GM12878 (cell line): Measurements from ENCODE around the gene FAM186B. TPM values are rescaled to one million over a fixed set of nuclear protein-coding genes. Genes with fewer than 3 reads are reported as not detected.

Experiments used
- ATAC-seq: fragments of 200-7000 bp; cut with Tn5 transposase; 3 replicates; pipeline ENCODE4 v1.9.1; 2020; ENCODE audit warnings: mild to moderate bottlenecking, moderate library complexity
- BruUV-seq: library from RNA; stranded (reverse); fragments of 400-500 nt; replicated peaks from 2 replicates; lab custom pipeline; 2021; lab: Mats Ljungman, UMichigan
- CTCF ChIA-PET: fragments of 300-600 bp; sonication (Branson Sonifier 250); formaldehyde crosslinking; extraction: SDS; loops from one replicate; lab custom pipeline; 2021; ENCODE audit warnings: inconsistent platforms; lab: Yijun Ruan, JAX
- POLR2A ChIA-PET: fragments of 350-600 bp; formaldehyde crosslinking; extraction: SDS; loops from one replicate; lab custom pipeline; 2021; ENCODE audit warnings: inconsistent platforms; lab: Charles Lee
- RAD21 ChIA-PET: fragments of 300-600 bp; sonication (Branson Sonifier 250); formaldehyde crosslinking; loops from one replicate; lab custom pipeline; 2023; ENCODE audit warnings: antibody characterized with exemption; ENCODE audit not compliant: unreplicated experiment; lab: Charles Lee
- SMC1A ChIA-PET: fragments of 300-600 bp; sonication (Branson Sonifier 250); formaldehyde crosslinking; loops from one replicate; lab custom pipeline; 2023; ENCODE audit not compliant: unreplicated experiment, uncharacterized antibody; lab: Charles Lee
- DNase-seq: peaks from one replicate; pipeline ENCODE4 v3.0.0-alpha.2; 2011; ENCODE audit warnings: low read depth, low spot score
- FAIRE-seq: peaks from 3 replicates; lab custom pipeline; 2011; peaks lifted over from hg19 to GRCh38; lab: Jason Lieb, UNC
- H2AFZ ChIP-seq: 2 replicates; pipeline ENCODE4 v1.6.0; 2011; ENCODE audit warnings: low read depth, low read length, control low read depth; ENCODE audit not compliant: control insufficient read depth
- H3K27ac ChIP-seq: 2 replicates; pipeline ENCODE4 v1.5.1; 2011; ENCODE audit warnings: control low read depth; ENCODE audit not compliant: control insufficient read depth, insufficient read depth
- H3K27me3 ChIP-seq, 2 experiments: replicated peaks in 1 of 2; 2 replicates each; pipeline versions ENCODE4 v1.6.0 to v1.6.1; 2011; ENCODE audit warnings: low read length in 1 of 2; ENCODE audit not compliant: control insufficient read depth in 2 of 2, insufficient read depth in 2 of 2
- H3K36me3 ChIP-seq, 2 experiments: 2 replicates each; pipeline ENCODE4 v1.5.1; 2011; ENCODE audit warnings: low read length in 1 of 2; ENCODE audit not compliant: control insufficient read depth in 2 of 2, insufficient read depth in 2 of 2
- H3K4me1 ChIP-seq: 2 replicates; pipeline ENCODE4 v1.6.1; 2011; ENCODE audit warnings: mild to moderate bottlenecking, low read length, moderate library complexity, mixed read lengths; ENCODE audit not compliant: control insufficient read depth, insufficient read depth
- H3K4me2 ChIP-seq: 2 replicates; pipeline ENCODE4 v1.6.0; 2011; ENCODE audit warnings: control low read depth; ENCODE audit not compliant: control insufficient read depth, insufficient read depth
- H3K4me3 ChIP-seq: fragments of 200-600 bp; sonication (generic); 2 replicates; pipeline ENCODE4 v1.5.1; 2016
- H3K79me2 ChIP-seq: 2 replicates; pipeline ENCODE4 v1.6.0; 2011; ENCODE audit warnings: low read length; ENCODE audit not compliant: control insufficient read depth, insufficient read depth
- H3K9ac ChIP-seq: 2 replicates; pipeline ENCODE4 v1.8.0; 2011; ENCODE audit warnings: low read length, control low read depth, mixed read lengths; ENCODE audit not compliant: control insufficient read depth, insufficient read depth
- H3K9me3 ChIP-seq: replicated peaks from 3 replicates; pipeline ENCODE4 v1.5.1; 2011; ENCODE audit warnings: mild to moderate bottlenecking, low read length; ENCODE audit not compliant: control insufficient read depth, insufficient read depth
- H4K20me1 ChIP-seq: 2 replicates; pipeline ENCODE4 v1.6.0; 2011; ENCODE audit not compliant: control insufficient read depth, insufficient read depth
- BMI1 ChIP-seq: fragments of 450-650 bp; IDR thresholded peaks from 2 replicates; pipeline ENCODE4 v1.6.1; 2016; ENCODE audit warnings: mild to moderate bottlenecking, moderate library complexity, borderline replicate concordance
- HCFC1 ChIP-seq: fragments of 150-350 bp; IDR thresholded peaks from 2 replicates; pipeline ENCODE4 v1.6.1; 2014; ENCODE audit warnings: low read length
- IRF3 ChIP-seq: fragments of 450-650 bp; IDR thresholded peaks from 2 replicates; pipeline ENCODE4 v1.6.1; 2014; ENCODE audit warnings: mild to moderate bottlenecking
- LARP7 ChIP-seq: fragments of 450-650 bp; IDR thresholded peaks from 2 replicates; pipeline ENCODE4 v1.6.1; 2017; ENCODE audit warnings: mild to moderate bottlenecking
- NFYB ChIP-seq: IDR thresholded peaks from 2 replicates; pipeline ENCODE4 v1.6.1; 2011; ENCODE audit warnings: low read depth, mild to moderate bottlenecking, low read length, improper control_type of control experiment, moderate library complexity; ENCODE audit not compliant: insufficient read depth
- POLR2A ChIP-seq: IDR thresholded peaks from 2 replicates; pipeline ENCODE4 v1.6.1; 2011; ENCODE audit warnings: low read depth, mild to moderate bottlenecking, low read length
- POLR2AphosphoS2 ChIP-seq: IDR thresholded peaks from 2 replicates; pipeline ENCODE4 v1.6.1; 2011; ENCODE audit warnings: low read depth, mild to moderate bottlenecking, low read length, improper control_type of control experiment, moderate library complexity
- SIX5 ChIP-seq: IDR thresholded peaks from 2 replicates; pipeline ENCODE4 v1.6.1; 2011; ENCODE audit warnings: mild to moderate bottlenecking, low read depth, low read length, moderate library complexity; ENCODE audit not compliant: severe bottlenecking
- STAT1 ChIP-seq: fragments of 450-650 bp; conservative IDR thresholded peaks from 2 replicates; pipeline ENCODE4 v1.6.1; 2014; ENCODE audit warnings: antibody characterized with exemption, mild to moderate bottlenecking
- TCF12 ChIP-seq: IDR thresholded peaks from 2 replicates; pipeline ENCODE4 v1.6.1; 2011; ENCODE audit warnings: low read depth, mild to moderate bottlenecking, low read length
- WRNIP1 ChIP-seq: IDR thresholded peaks from 2 replicates; pipeline ENCODE4 v1.6.1; 2011; ENCODE audit warnings: low read depth, low read length, improper control_type of control experiment, borderline replicate concordance
- ZZZ3 ChIP-seq: IDR thresholded peaks from 2 replicates; pipeline ENCODE4 v1.6.1; 2011; ENCODE audit warnings: low read depth; ENCODE audit not compliant: control insufficient read depth, insufficient read length
- WGBS: methylation state at CpG from one replicate; pipeline ENCODE4 v1.1.6; 2016; ENCODE audit warnings: low lambda C conversion rate; ENCODE audit not compliant: insufficient replicate concordance, insufficient coverage; ENCODE audit errors: missing lambda C conversion rate; 5-methylcytosine and 5-hydroxymethylcytosine counted together
- in situ Hi-C: fragments of 300-500 bp; cut with MboI; formaldehyde crosslinking; loops from 9 replicates; pipeline ENCODE4 v1.14.3; 2018; ENCODE audit warnings: mixed read lengths
- intact Hi-C: fragments of 100-400 bp; cut with micrococcal nuclease; formaldehyde crosslinking; loops from one replicate; pipeline ENCODE4 v1.14.2; 2022; ENCODE audit not compliant: unreplicated experiment
- polyA plus RNA-seq, 11 experiments: library from polyadenylated mRNA; depleted of rRNA in 4 of 11; unstranded in 6 of 11; stranded (reverse) in 5 of 11; fragments of >200 nt; fragmentation: Nextera tagmentation in 4 of 11; fragmentation: Illumina TruSeq in 1 of 11; extraction: Ambion mirVana in 4 of 11; extraction: Trizol in 1 of 11; gene quantifications; 1 replicate in 1 of 11; 2 replicates in 10 of 11; pipeline versions ENCODE4 v1.2.1 to v1.2.3, GENCODE V29; 2011 to 2016; ENCODE audit warnings: inconsistent platforms in 2 of 11, missing spikeins in 2 of 11, low read depth in 1 of 11
- total RNA-seq, 4 experiments: library from RNA; depleted of rRNA in 3 of 4; stranded (reverse); fragments of >200 nt in 3 of 4; fragmentation: Illumina TruSeq in 1 of 4; extraction: Trizol in 1 of 4; gene quantifications; 2 replicates each; pipeline versions ENCODE4 v1.2.1 to v1.2.3, GENCODE V29; 2013 to 2021
- TF ChIP-seq, protein P1 (sequence below): fragments of 450-650 bp; conservative IDR thresholded peaks from 2 replicates; pipeline ENCODE4 v1.6.1; 2017; ENCODE audit warnings: mild to moderate bottlenecking, moderate library complexity

FAM186B gene
- total and polyA plus RNA-seq, 10 of the 15 experiments (the other 5 are each of a cell fraction or from before 2014, with no cell fraction given) = 0.13 to 0.79 (median 0.51) TPM

DNA sequence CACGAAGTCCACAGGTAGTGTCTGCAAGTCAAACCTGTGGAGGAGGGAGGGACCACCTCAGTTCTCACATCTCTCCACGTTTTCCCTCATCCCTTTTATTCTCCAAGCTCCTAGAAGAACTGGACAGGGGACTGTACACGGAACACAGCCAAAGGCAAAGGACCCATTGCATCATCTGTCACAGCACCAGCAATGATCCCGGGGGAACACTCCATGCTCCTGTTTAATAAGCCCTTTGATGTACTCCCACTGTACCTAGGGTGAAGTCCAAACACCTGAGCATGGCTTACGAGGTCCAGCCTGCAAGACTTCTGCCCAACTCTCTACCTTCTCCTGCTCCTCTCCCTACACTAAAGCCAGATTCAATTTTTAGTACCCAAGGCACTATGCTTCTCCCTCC lies 44.5 kb upstream of the FAM186B start:
- no peaks in the 10 kb centered on the region for H3K79me2 ChIP-seq
- FAIRE-seq = no peak
- no peaks in the 10 kb centered on the region for H3K4me1 ChIP-seq
- ATAC-seq = no peak
- no peak overlapping the region for H3K4me2 ChIP-seq
- ChIA-PET CTCF (interaction anchor here (20.4 kb wide), 1 partner anchor 60 kb away, joined by 486 read pairs; the partner anchor contains the start of gene FMNL3), POLR2A (interaction anchor here (2.6 to 3.9 kb wide), 2 partner anchors 13 to 54 kb away, joined by 6 to 28 read pairs; no protein-coding TSS in a partner anchor), SMC1A (interaction anchor here (10.9 kb wide), 1 partner anchor 57 kb away, joined by 191 read pairs; the partner anchor contains the start of gene FMNL3), RAD21 (interaction anchor here (0.6 to 2.6 kb wide), 2 partner anchors 55 to 1114 kb away, joined by 5 to 10 read pairs; partner anchors contain the start of gene ATF1)
- no peaks in the 10 kb centered on the region; the same call in 1 of the 2 replicates for H4K20me1 ChIP-seq
- no peak overlapping the region for H3K4me3 ChIP-seq
- H2AFZ ChIP-seq = no peak overlapping the region
- no TSS peak for BruUV-seq
- H3K27ac ChIP-seq = no peak overlapping the region
- no peaks in the 10 kb centered on the region for H3K27me3 ChIP-seq
- H3K9me3 ChIP-seq = no peaks in the 10 kb centered on the region
- no peak overlapping the region for H3K9ac ChIP-seq
- 84% methylated on average over 5 of the region's 5 CpGs for WGBS
- peaks cover 49 to 52% of the 10 kb centered on the region in 2 experiments for H3K36me3 ChIP-seq
- intact Hi-C loops = no loop called here
- in situ Hi-C loops = loop anchor here (10.0 kb wide), 1 partner anchor 185 kb away; no protein-coding TSS in a partner anchor
- no peak for DNase-seq
- TF ChIP-seq IRF3 = no peak
- no peak for TF ChIP-seq TCF12
- TF ChIP-seq WRNIP1 = no peak
- no peak for TF ChIP-seq LARP7
- no peak for TF ChIP-seq ZZZ3
- TF ChIP-seq, protein P1, sequence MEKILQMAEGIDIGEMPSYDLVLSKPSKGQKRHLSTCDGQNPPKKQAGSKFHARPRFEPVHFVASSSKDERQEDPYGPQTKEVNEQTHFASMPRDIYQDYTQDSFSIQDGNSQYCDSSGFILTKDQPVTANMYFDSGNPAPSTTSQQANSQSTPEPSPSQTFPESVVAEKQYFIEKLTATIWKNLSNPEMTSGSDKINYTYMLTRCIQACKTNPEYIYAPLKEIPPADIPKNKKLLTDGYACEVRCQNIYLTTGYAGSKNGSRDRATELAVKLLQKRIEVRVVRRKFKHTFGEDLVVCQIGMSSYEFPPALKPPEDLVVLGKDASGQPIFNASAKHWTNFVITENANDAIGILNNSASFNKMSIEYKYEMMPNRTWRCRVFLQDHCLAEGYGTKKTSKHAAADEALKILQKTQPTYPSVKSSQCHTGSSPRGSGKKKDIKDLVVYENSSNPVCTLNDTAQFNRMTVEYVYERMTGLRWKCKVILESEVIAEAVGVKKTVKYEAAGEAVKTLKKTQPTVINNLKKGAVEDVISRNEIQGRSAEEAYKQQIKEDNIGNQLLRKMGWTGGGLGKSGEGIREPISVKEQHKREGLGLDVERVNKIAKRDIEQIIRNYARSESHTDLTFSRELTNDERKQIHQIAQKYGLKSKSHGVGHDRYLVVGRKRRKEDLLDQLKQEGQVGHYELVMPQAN = no peak
- TF ChIP-seq STAT1 = no peak
- TF ChIP-seq NFYB = no peak
- no peak for TF ChIP-seq POLR2AphosphoS2
- no peak for TF ChIP-seq SIX5
- TF ChIP-seq POLR2A = no peak
- TF ChIP-seq HCFC1 = no peak
- no peak for TF ChIP-seq BMI1
